ENCODE results near the gene RCSD1.

Gene RCSD1

DNA sequence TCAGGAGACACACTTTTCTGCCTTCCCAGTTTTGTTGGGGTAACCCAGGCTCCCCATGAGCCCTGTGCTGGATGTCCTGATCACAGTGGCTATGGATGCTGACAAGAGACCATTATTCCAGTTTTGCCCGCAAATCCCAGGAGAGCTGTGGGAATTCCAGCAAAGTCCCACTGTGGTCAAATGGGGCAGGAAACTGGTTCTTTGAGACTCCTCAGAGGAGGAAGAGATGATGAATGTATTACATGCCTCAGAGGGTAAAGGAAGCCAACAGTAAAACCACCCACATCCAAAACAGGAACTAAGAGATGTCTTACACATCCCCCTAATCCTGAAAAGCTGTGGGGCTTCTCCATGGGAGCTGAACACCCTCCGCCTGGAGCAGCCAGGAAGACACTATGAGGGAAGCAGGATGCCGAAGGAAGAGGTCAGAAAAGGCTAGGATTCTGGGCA lies 78.9 kb downstream of the RCSD1 start:
- TF ChIP-seq GATA3 (IDR thresholded peaks at IDR 0.05; ENCODE audit: low read depth, low read length) = no peak

DNA sequence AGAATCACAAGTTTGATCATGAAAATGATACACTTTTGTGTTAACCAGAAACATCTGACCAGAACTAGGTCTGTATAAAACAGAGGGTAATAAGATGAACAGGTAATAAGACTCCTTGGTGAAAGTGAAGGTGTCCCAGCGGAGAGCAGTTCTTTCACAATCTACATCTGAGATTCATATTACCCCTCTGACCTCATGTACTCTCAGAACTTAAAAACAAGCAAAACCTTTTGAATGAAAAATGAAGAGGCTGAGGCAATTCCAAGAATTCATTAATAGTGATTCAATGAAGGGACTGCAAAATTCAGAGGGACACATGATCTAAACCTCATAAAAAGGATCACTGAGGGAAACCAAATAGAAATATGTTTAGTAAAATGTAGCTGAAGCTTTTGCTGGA lies 80.8 kb downstream of the RCSD1 start:
- TF ChIP-seq GATA3 (IDR thresholded peaks at IDR 0.05; ENCODE audit: low read depth, low read length) (no peak), GATA2 (IDR thresholded peaks at IDR 0.05; ENCODE audit: low read depth, low read length) (no peak)

DNA sequence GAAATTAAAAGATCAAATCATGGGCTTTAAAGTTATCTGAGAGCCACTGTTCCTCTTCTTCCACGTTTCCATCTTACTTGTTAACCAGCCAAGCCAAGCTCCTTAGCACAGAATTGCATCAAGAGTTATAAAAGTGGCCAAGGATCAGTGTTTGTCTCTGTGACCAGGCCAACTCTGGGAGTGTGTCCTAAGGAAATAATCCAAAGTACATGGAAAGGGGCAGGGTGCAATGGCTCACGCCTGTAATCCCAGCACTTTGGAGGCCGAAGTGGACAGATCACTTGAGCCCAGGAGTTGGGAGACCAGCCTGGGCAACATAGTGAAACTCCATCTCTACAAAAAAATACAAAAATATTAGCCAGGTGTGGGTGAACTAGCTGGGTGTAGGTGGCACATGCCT lies 81.8 kb downstream of the RCSD1 start:
- TF ChIP-seq GATA2 (IDR thresholded peaks at IDR 0.05; ENCODE audit: low read depth, low read length) = no peak

DNA sequence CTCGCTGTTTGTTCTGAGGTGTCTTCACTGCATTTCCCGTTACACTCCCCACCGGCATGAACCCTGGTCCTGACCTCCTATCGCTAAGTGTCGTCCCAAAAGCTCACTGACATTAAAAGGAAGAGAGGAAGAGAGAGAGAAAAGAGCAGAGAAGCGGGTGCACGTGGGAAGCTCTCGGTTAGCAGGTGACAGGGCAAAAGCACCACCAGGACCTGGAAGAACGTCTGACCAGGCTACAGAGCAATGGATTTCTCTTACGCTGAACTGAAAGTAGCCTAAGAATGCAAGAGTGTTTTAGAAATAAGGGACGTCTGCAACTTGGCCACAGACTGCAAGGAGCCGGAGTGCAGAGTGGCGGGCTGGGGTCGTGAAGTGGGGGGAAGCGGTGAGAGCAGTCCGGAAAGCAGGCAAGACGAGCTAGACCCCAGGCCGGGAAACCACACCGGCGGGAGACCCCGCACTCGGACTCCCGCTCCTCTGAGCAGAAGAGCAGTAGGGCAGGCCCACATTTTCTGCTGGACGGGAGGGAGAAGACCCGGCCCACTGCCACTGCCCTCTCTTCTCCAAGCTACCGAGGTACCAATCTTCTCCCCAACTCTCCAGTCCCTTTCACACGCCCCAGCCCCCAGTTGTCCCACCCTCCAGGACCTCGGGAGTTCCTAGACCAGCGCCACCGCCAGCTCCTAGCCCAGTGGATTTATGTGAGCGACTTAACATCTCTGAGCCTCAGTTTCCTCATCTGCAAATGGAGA lies 83.5 kb downstream of the RCSD1 start:
- TF ChIP-seq GATA3 (IDR thresholded peaks at IDR 0.05; ENCODE audit: low read depth, low read length) = no peak
- TF ChIP-seq GATA2 (IDR thresholded peaks at IDR 0.05; ENCODE audit: low read depth, low read length) = no peak

DNA sequence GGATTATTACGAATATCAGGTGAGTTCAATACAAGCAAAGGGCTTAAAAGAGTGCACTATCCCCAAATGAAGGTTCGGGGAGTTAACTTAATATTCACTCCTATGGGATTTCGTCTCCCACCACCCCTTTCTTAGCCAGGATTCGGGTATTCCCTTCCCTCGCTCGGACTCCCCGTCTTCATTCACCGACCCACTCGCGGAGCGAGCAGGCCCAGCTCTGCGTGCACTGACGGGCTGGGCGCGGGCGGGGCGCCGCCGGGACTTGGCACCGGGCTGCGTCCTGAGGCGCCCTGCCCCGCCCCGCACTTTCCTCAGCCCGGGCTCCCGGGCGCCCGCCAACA lies 84.0 kb downstream of the RCSD1 start:
- TF ChIP-seq GATA2 (IDR thresholded peaks at IDR 0.05; ENCODE audit: low read depth, low read length) (no peak), GATA3 (IDR thresholded peaks at IDR 0.05; ENCODE audit: low read depth, low read length) (no peak)

DNA sequence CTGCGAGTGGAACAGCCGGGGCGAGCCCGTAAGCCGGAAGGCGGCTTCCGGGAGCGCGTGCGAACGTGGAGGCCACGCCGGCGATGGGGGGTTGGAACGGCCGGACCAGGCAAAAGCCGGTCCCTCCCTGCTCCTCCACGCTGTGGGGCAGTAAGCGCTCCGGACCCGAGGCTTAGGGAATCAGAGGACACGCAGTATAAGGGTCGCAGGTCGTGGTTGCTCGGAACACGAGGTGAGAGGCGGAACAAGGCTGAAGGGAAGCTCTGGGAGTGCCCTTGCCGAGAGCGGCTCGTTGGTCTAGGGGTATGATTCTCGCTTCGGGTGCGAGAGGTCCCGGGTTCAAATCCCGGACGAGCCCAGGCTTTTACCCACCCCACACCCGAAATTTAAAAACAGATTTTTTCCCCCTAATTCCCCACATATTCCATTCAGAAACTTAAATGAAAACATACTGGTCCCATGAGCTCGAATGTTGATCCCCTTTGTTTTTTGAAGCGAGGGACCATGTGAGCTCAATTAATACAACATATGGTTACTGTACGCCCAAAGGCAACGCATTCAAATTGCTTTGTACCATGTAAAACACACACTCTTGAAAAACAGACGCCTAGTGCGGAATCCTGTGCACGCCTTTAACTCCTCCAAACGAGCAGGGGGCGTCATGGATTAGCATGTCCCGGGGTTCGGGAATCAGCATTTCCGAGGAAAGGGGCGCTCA lies 84.6 kb downstream of the RCSD1 start:
- TF ChIP-seq GATA2 (IDR thresholded peaks at IDR 0.05; ENCODE audit: low read depth, low read length) = no peak
- TF ChIP-seq GATA3 (IDR thresholded peaks at IDR 0.05; ENCODE audit: low read depth, low read length) = no peak

DNA sequence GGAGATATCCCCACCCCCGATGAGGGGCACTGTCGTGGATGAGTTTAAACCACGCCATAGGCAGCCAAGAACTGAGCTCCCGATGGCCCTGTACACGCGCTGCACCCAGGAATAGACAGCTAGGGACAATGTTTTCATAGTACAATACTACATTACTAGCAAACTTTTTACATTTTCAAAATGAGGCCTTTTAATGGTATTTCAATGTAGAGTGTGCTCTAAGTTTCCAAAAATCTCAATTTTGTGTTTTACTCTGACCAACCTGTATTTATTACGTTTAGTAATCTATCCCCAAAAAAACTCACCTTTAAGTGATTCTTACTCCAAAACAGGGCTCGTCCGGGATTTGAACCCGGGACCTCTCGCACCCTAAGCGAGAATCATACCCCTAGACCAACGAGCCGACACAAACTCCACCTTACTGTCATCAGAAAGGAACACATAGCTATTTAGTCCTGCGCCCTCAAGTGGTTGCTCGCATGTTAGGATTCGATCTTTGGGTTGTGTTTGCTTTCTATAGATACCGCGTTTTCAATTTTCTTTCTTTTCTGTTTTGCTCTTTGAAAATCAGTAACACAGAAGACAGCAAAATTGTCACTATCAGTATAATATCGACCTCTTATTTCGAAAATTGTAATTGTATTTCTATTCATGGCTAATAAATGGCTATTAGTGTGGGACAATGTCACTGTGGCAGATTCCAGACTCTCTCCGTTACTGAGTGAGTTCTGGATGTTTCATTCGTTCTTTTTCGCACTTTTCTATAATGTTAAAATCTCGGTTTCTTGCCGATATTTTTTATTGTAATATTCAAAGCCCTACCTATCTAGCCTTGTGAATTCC lies 85.3 kb downstream of the RCSD1 start:
- no peak for TF ChIP-seq GATA2 (IDR thresholded peaks at IDR 0.05; ENCODE audit: low read depth, low read length)
- TF ChIP-seq GATA3 (IDR thresholded peaks at IDR 0.05; ENCODE audit: low read depth, low read length) = no peak

DNA sequence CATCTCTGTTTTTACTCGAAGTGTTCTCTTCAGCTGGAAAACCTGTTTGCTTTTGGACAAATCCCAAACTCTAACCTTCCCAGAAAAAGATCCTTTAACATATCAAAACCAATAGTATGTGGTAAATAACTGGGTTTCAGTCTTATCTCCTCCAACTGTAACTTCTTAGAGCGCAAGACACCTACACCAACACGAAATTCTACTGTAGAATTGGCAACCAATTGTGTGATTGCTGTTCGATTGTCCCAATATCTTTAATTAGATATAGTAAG lies 85.9 kb downstream of the RCSD1 start:
- TF ChIP-seq GATA3 (IDR thresholded peaks at IDR 0.05; ENCODE audit: low read depth, low read length) (no peak), GATA2 (IDR thresholded peaks at IDR 0.05; ENCODE audit: low read depth, low read length) (no peak)

DNA sequence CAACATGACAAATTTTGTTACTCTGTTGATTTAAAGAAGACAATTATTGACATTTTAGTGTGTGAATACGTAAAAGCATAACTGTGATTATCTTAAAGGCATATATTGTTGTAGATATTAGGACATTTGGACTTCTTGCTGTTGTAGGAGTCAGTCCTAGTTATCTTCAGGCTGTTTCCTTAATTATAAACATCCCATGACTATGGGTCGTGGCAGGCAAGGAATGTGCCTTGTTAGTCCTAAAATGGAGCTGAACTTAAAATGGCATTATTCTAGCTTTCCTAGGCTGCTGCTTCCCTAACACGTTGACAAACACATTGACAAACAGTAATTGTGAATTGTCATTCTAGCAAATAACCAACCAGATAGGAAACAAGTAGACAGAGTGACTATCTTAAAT lies 87.3 kb downstream of the RCSD1 start:
- TF ChIP-seq GATA3 (IDR thresholded peaks at IDR 0.05; ENCODE audit: low read depth, low read length) = no peak

DNA sequence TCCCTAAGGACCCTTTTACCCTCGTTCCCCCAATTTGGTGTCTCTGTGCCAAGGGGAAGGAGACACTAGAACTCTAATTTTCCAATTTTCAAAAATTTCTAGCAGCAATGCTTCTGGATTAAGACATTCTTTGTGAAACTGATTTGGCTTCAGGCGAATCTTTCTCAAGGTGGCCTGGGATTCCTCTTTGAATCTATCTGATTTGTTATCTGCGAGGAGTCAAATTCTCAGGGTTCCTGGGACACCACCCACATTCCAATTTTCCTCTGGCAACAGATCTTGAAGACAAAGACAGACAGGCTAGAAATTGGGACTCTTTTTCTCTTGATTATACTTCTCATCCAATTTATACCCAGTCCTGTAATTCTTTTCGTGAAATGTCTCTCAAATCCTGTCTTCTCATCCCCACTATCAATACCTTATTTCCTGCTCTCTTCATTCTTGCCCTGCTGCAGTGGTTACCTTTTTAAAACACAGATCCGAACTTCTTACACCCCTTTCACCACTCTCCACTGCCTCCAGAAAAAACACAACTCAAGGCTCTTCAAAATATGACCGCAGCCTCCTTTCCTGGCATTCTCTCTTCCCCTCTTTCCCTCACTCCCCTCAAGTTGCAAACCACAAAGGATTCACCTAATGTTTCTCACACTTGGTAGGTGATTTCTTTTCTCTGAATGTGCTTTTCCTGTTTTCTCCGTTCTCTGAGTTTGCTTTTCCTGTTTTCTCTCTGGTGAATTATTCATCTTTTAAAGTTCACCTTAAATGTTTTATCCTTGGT lies 89.1 kb downstream of the RCSD1 start:
- no peak for TF ChIP-seq GATA3 (IDR thresholded peaks at IDR 0.05; ENCODE audit: low read depth, low read length)
- TF ChIP-seq GATA2 (IDR thresholded peaks at IDR 0.05; ENCODE audit: low read depth, low read length) = no peak

DNA sequence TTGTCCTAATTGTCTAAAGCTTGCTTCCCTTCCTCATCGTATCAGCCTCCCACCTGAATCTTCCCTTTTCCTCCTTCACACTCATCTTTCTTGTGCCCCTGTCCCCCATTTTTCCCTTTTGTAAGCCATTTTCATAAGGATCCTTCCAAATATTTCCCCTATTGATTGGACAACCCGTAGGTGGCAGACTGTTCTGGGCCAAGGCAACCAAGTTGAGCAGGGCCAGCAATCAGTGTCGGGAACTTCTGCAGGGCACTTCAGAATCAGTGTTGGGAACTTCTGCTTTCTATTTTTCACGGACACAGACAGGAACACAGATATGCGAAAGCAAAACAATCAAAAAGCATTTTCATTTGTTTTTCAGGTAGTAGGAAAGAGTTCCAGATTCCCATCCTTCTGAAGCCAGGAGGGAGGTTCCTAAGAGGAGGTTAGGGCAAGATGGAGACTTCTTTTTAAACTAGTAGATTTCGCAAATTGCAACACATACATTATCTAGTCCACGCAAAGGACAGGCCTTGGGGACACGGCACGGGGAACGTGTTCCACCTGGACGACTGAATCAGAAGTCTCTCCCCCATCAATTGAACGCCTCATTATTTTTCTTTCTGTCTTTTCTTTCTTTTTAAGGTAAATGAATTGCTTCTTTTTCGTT lies 91.1 kb downstream of the RCSD1 start:
- TF ChIP-seq GATA3 (IDR thresholded peaks at IDR 0.05; ENCODE audit: low read depth, low read length) (no peak), GATA2 (IDR thresholded peaks at IDR 0.05; ENCODE audit: low read depth, low read length) (no peak)

DNA sequence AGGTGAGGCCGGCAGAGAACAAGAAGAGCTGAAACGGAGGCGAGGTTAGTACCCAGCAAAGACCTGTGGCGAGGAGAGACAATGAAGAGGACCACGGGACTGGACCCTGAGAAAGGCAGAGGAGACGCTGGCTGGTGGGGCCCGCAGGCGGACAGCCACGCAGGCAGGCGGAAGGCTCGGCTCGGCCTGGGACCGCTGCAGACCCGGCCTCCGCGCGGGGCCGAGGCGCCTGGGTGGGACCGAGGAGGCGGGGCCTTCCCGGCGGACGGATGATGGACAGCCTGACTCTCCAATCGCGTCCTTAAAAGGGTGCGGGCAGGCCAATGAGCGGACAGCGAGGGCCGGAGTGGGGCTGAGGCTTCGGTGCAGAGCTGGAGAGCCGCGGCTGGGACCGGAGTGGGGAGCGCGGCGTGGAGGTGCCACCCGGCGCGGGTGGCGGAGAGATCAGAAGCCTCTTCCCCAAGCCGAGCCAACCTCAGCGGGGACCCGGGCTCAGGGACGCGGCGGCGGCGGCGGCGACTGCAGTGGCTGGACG lies 91.7 kb downstream of the RCSD1 start, which contains the start of gene MPZL1:
MPZL1 (plus strand) TSS at position 366 of the 535 bp plus-strand sequence. CDS start 170 bp downstream, outside the sequence.
- TF ChIP-seq GATA3 (IDR thresholded peaks at IDR 0.05; ENCODE audit: low read depth, low read length) (no peak), GATA2 (IDR thresholded peaks at IDR 0.05; ENCODE audit: low read depth, low read length) (no peak)

DNA sequence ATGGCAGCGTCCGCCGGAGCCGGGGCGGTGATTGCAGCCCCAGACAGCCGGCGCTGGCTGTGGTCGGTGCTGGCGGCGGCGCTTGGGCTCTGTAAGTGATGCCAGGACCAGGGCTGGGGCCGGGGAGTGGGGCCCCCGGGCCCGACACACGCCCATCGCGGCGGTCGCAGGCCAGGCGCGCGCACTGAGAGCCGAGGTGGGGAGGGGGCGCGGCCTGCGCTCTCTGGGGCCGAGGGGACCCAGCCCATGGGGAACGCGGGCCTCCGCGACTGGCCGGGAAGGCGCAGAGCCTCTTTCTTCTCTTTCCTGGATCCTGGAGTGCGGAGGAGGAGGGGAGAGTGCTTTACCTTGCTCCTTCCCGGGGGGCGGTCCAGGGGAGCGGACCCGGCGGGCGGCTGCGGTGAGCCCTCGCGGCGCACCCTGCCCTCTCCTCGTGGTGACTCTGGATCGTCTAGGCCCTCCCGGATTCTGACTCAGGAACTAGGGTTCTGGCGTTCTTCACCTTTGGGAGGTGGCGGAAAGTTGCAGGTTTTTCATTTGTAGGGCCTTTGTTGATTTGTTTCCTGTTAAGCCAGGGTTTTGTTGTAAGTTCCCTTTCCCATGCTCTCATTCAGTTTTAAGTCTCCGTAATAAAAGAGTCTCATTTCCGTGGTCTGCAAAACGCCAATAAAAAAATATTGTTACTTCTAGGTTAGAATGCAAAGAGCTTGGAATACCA lies 92.3 kb downstream of the RCSD1 start:
- TF ChIP-seq GATA3 (IDR thresholded peaks at IDR 0.05; ENCODE audit: low read depth, low read length) = no peak
- TF ChIP-seq GATA2 (IDR thresholded peaks at IDR 0.05; ENCODE audit: low read depth, low read length) = no peak
